Karpas-422 (cell line): Measurements from ENCODE around the gene SMIM35. TPM values are rescaled to one million over a fixed set of nuclear protein-coding genes. Genes with fewer than 3 reads are reported as not detected.

Experiments
- DNase-seq: peaks from one replicate; pipeline ENCODE4 v3.0.0-alpha.2; 2015
- H2AFZ ChIP-seq: fragments of 200-600 bp; sonication (generic); 2 replicates; pipeline ENCODE4 v1.6.1; 2014; ENCODE audit warnings: antibody characterized with exemption, low read length, mixed read lengths
- H3K27ac ChIP-seq: fragments of 200-600 bp; sonication (generic); 2 replicates; pipeline ENCODE4 v1.5.1; 2014; ENCODE audit warnings: mild to moderate bottlenecking, low read length, moderate library complexity
- H3K27me3 ChIP-seq: fragments of 200-600 bp; sonication (generic); 2 replicates; pipeline ENCODE4 v1.6.1; 2014; ENCODE audit warnings: low read length, mixed read lengths
- H3K36me3 ChIP-seq: fragments of 200-600 bp; sonication (generic); 2 replicates; pipeline ENCODE4 v1.6.1; 2014; ENCODE audit warnings: low read length, mixed read lengths; ENCODE audit not compliant: insufficient read depth
- H3K4me1 ChIP-seq: fragments of 200-600 bp; sonication (generic); 2 replicates; pipeline ENCODE4 v1.6.1; 2014; ENCODE audit warnings: mild to moderate bottlenecking, low read length, mixed read lengths
- H3K4me2 ChIP-seq: fragments of 200-600 bp; sonication (generic); 2 replicates; pipeline ENCODE4 v1.6.1; 2014; ENCODE audit warnings: low read length, low read depth, mild to moderate bottlenecking; ENCODE audit not compliant: poor library complexity, severe bottlenecking
- H3K4me3 ChIP-seq: fragments of 200-600 bp; sonication (generic); 2 replicates; pipeline ENCODE4 v1.5.1; 2014; ENCODE audit warnings: mild to moderate bottlenecking, antibody characterized with exemption, low read length, mixed read lengths
- H3K79me2 ChIP-seq: fragments of 200-600 bp; sonication (generic); 2 replicates; pipeline ENCODE4 v1.6.1; 2014; ENCODE audit warnings: mild to moderate bottlenecking, low read length, mixed read lengths
- H3K9ac ChIP-seq: fragments of 200-600 bp; sonication (generic); 2 replicates; pipeline ENCODE4 v1.6.0; 2014; ENCODE audit warnings: low read length
- H3K9me2 ChIP-seq: fragments of 200-600 bp; sonication (generic), shearing (Covaris generic); replicated peaks from 2 replicates; pipeline ENCODE4 v1.6.0; 2014; ENCODE audit warnings: mild to moderate bottlenecking, low read length, moderate library complexity; ENCODE audit not compliant: insufficient read depth
- H3K9me3 ChIP-seq: fragments of 300-700, 200-600 bp; sonication (generic); 2 replicates; pipeline ENCODE4 v1.6.1; 2014; ENCODE audit warnings: low read length, mixed read lengths
- H4K20me1 ChIP-seq: fragments of 200-600 bp; sonication (generic); 2 replicates; pipeline ENCODE4 v1.6.1; 2014; ENCODE audit warnings: mild to moderate bottlenecking, antibody characterized with exemption, low read length, low read depth; ENCODE audit not compliant: insufficient read depth
- total RNA-seq: library from RNA; depleted of rRNA; stranded (reverse); fragments of >200 nt; shearing (Covaris generic); gene quantifications from 2 replicates; pipeline ENCODE4 v1.2.3, GENCODE V29; 2014; ENCODE audit warnings: low replicate concordance

SMIM35 gene
- total RNA-seq, 1 experiment from 2014 or later: not detected

- no peaks in the 10 kb centered on the region for H3K4me1 ChIP-seq
- no peaks in the 10 kb centered on the region for H3K36me3 ChIP-seq
- no peak for DNase-seq
- no peak overlapping the region for H3K27ac ChIP-seq
- no peak overlapping the region for H2AFZ ChIP-seq
- H3K27me3 ChIP-seq: no peaks in the 10 kb centered on the region
- H3K79me2 ChIP-seq: no peaks in the 10 kb centered on the region
- H3K4me2 ChIP-seq: no peak overlapping the region
- H3K4me3 ChIP-seq: no peak overlapping the region
- H3K9me2 ChIP-seq: no peaks in the 10 kb centered on the region
- no peaks in the 10 kb centered on the region for H3K9me3 ChIP-seq
- H4K20me1 ChIP-seq: no peaks in the 10 kb centered on the region
- no peak overlapping the region for H3K9ac ChIP-seq
Measured at GRCh38 chr11:118128721-118129470, 42.1 kb upstream of the SMIM35 start.

GRCh38 chr11:118128310-118128709 lies 41.5 kb upstream of the SMIM35 start:
- DNase-seq: no peak
- no peaks in the 10 kb centered on the region for H3K9me2 ChIP-seq
- H3K36me3 ChIP-seq: no peaks in the 10 kb centered on the region
- no peaks in the 10 kb centered on the region for H3K4me1 ChIP-seq
- no peaks in the 10 kb centered on the region for H3K79me2 ChIP-seq
- no peak overlapping the region for H3K9ac ChIP-seq
- H3K4me2 ChIP-seq: no peak overlapping the region
- no peaks in the 10 kb centered on the region for H4K20me1 ChIP-seq
- no peaks in the 10 kb centered on the region for H3K27me3 ChIP-seq
- no peaks in the 10 kb centered on the region for H3K9me3 ChIP-seq
- H3K4me3 ChIP-seq: no peak overlapping the region
- H2AFZ ChIP-seq: no peak overlapping the region
- no peak overlapping the region for H3K27ac ChIP-seq

- no peaks in the 10 kb centered on the region for H4K20me1 ChIP-seq
- H3K4me3 ChIP-seq: no peak overlapping the region
- H3K4me2 ChIP-seq: no peak overlapping the region
- no peak overlapping the region for H3K27ac ChIP-seq
- peak; percentile 23 for DNase-seq
- no peaks in the 10 kb centered on the region for H3K79me2 ChIP-seq
- peak overlapping the region; percentile 56; the same call in 1 of the 2 replicates for H2AFZ ChIP-seq
- no peaks in the 10 kb centered on the region for H3K9me3 ChIP-seq
- H3K27me3 ChIP-seq: no peaks in the 10 kb centered on the region
- H3K36me3 ChIP-seq: no peaks in the 10 kb centered on the region
- H3K9ac ChIP-seq: no peak overlapping the region
- H3K9me2 ChIP-seq: no peaks in the 10 kb centered on the region
- H3K4me1 ChIP-seq: no peaks in the 10 kb centered on the region
Measured at GRCh38 chr11:118126082-118126838, 39.5 kb upstream of the SMIM35 start.

GRCh38 chr11:118124929-118125535 lies 38.3 kb upstream of the SMIM35 start:
- peak; percentile 19 for DNase-seq
- Histone ChIP-seq H4K20me1 (no peaks in the 10 kb centered on the region), H3K9ac (no peak overlapping the region)

GRCh38 chr11:118120793-118121192 lies 34.0 kb upstream of the SMIM35 start:
- no peak overlapping the region for H3K4me3 ChIP-seq
- H3K4me1 ChIP-seq: no peaks in the 10 kb centered on the region
- no peak for DNase-seq
- no peak overlapping the region for H2AFZ ChIP-seq
- no peaks in the 10 kb centered on the region for H3K9me2 ChIP-seq
- no peak overlapping the region for H3K27ac ChIP-seq
- H4K20me1 ChIP-seq: no peaks in the 10 kb centered on the region
- H3K9me3 ChIP-seq: no peaks in the 10 kb centered on the region
- no peaks in the 10 kb centered on the region for H3K79me2 ChIP-seq
- no peaks in the 10 kb centered on the region for H3K27me3 ChIP-seq
- H3K36me3 ChIP-seq: no peaks in the 10 kb centered on the region
- H3K9ac ChIP-seq: no peak overlapping the region
- H3K4me2 ChIP-seq: no peak overlapping the region

More at GRCh38 chr11:118124929-118125535, 38.3 kb upstream of the SMIM35 start:
- Histone ChIP-seq H3K4me1 (no peaks in the 10 kb centered on the region), H3K4me3 (no peak overlapping the region), H3K36me3 (no peaks in the 10 kb centered on the region), H3K9me3 (no peaks in the 10 kb centered on the region), H3K9me2 (no peaks in the 10 kb centered on the region), H3K79me2 (no peaks in the 10 kb centered on the region), H2AFZ (no peak overlapping the region), H3K4me2 (no peak overlapping the region), H3K27ac (no peak overlapping the region), H3K27me3 (no peaks in the 10 kb centered on the region)

GRCh38 chr11:118117790-118118601 lies 31.2 kb upstream of the SMIM35 start:
- H3K27ac ChIP-seq: no peak overlapping the region
- no peaks in the 10 kb centered on the region for H3K9me2 ChIP-seq
- no peaks in the 10 kb centered on the region for H3K4me1 ChIP-seq
- DNase-seq: no peak
- H3K27me3 ChIP-seq: no peaks in the 10 kb centered on the region
- H3K4me3 ChIP-seq: no peak overlapping the region
- no peak overlapping the region for H3K4me2 ChIP-seq
- no peak overlapping the region for H3K9ac ChIP-seq
- H3K36me3 ChIP-seq: no peaks in the 10 kb centered on the region
- H2AFZ ChIP-seq: no peak overlapping the region
- H3K9me3 ChIP-seq: no peaks in the 10 kb centered on the region
- H3K79me2 ChIP-seq: no peaks in the 10 kb centered on the region
- H4K20me1 ChIP-seq: no peaks in the 10 kb centered on the region

- Histone ChIP-seq H3K4me1 (no peaks in the 10 kb centered on the region), H3K27ac (no peak overlapping the region), H3K27me3 (no peaks in the 10 kb centered on the region), H3K4me2 (no peak overlapping the region), H3K79me2 (no peaks in the 10 kb centered on the region), H3K9ac (no peak overlapping the region), H3K9me2 (no peaks in the 10 kb centered on the region), H3K36me3 (no peaks in the 10 kb centered on the region), H3K4me3 (no peak overlapping the region), H2AFZ (no peak overlapping the region), H3K9me3 (no peaks in the 10 kb centered on the region), H4K20me1 (no peaks in the 10 kb centered on the region)
- no peak for DNase-seq
Measured at GRCh38 chr11:118115048-118115447, 28.3 kb upstream of the SMIM35 start.
